ENCODE measurements around the gene DR1.
"Not testable (repeated sequence)": the region's sequence is repeated elsewhere in the genome, so short reads cannot be mapped to it uniquely, and the experiment has no call there.

DR1 gene

GRCh38 chr1:93340090-93340489 lies 5.6 kb upstream of the DR1 start:
- DNase-seq (ENCODE audit: low read depth): no peak

GRCh38 chr1:93344484-93344883 lies 1.2 kb upstream of the DR1 start:
- no peak for DNase-seq (ENCODE audit: low read depth)

GRCh38 chr1:93344886-93345632 lies 648 bp upstream of the DR1 start:
- DNase-seq (ENCODE audit: low read depth): no peak

- no peak for DNase-seq (ENCODE audit: low read depth)
These were observed 800 bp downstream of the DR1 start for GRCh38 chr1:93346421-93346993.

- no peak for DNase-seq (ENCODE audit: low read depth)
These were observed 1.7 kb downstream of the DR1 start for GRCh38 chr1:93347334-93347899.

- DNase-seq (ENCODE audit: low read depth): no peak
These were observed 2.5 kb downstream of the DR1 start for GRCh38 chr1:93348104-93348728.

GRCh38 chr1:93349231-93350135 lies 3.8 kb downstream of the DR1 start:
- DNase-seq (ENCODE audit: low read depth): no peak

- DNase-seq (ENCODE audit: low read depth): no peak
These were observed 4.6 kb downstream of the DR1 start for GRCh38 chr1:93350322-93350721.

GRCh38 chr1:93350875-93351274 lies 5.2 kb downstream of the DR1 start:
- DNase-seq (ENCODE audit: low read depth): no peak

GRCh38 chr1:93351346-93351745 lies 5.6 kb downstream of the DR1 start:
- not testable (repeated sequence) for DNase-seq (ENCODE audit: low read depth)

GRCh38 chr1:93352376-93352775 lies 6.7 kb downstream of the DR1 start:
- no peak for DNase-seq (ENCODE audit: low read depth)

- no peak for DNase-seq (ENCODE audit: low read depth)
These were observed 7.6 kb downstream of the DR1 start for GRCh38 chr1:93353286-93353685.

- no peak for DNase-seq (ENCODE audit: low read depth)
These were observed 9.0 kb downstream of the DR1 start for GRCh38 chr1:93354749-93355148.

GRCh38 chr1:93357242-93357641 lies 11.5 kb downstream of the DR1 start:
- DNase-seq (ENCODE audit: low read depth): no peak

- DNase-seq (ENCODE audit: low read depth): no peak
These were observed 12.6 kb downstream of the DR1 start for GRCh38 chr1:93358293-93358692.

GRCh38 chr1:93360111-93360510 lies 14.4 kb downstream of the DR1 start:
- no peak for DNase-seq (ENCODE audit: low read depth)

GRCh38 chr1:93362237-93362636 lies 16.5 kb downstream of the DR1 start:
- DNase-seq (ENCODE audit: low read depth): no peak

- DNase-seq (ENCODE audit: low read depth): no peak
These were observed 20.1 kb downstream of the DR1 start for GRCh38 chr1:93365813-93366212.

GRCh38 chr1:93369734-93370133 lies 24.0 kb downstream of the DR1 start:
- DNase-seq (ENCODE audit: low read depth): no peak

- no peak for DNase-seq (ENCODE audit: low read depth)
These were observed 28.8 kb downstream of the DR1 start for GRCh38 chr1:93374334-93375106.

GRCh38 chr1:93384656-93385055 lies 38.9 kb downstream of the DR1 start:
- DNase-seq (ENCODE audit: low read depth): no peak

All from stimulated activated CD8-positive, alpha-beta memory T cell treated with anti-CD3 and anti-CD28 coated beads, Interleukin-15, amount 100 ng/mL, for 24 hours (primary cell).